Breast epithelium (tissue), 3 donors: ENCODE results near the gene RYR3.

ENCODE experiments used
- CTCF ChIP-seq, 3 donors: fragments of 450-650 bp; IDR thresholded peaks; one replicate each; pipeline ENCODE4 v1.5.1; 2016 to 2017; ENCODE audit warnings: antibody characterized with exemption in 3 of 3, mild to moderate bottlenecking in 3 of 3, moderate library complexity in 3 of 3
- POLR2A ChIP-seq: fragments of 450-650 bp; IDR thresholded peaks from one replicate; pipeline ENCODE4 v1.6.1; 2016; ENCODE audit warnings: antibody characterized with exemption, mild to moderate bottlenecking, moderate library complexity
- POLR2AphosphoS5 ChIP-seq, 3 donors: sonication (generic); formaldehyde crosslinking; IDR thresholded peaks; one replicate each; pipeline ENCODE4 v1.6.1; 2017; ENCODE audit warnings: antibody characterized with exemption in 3 of 3

DNA sequence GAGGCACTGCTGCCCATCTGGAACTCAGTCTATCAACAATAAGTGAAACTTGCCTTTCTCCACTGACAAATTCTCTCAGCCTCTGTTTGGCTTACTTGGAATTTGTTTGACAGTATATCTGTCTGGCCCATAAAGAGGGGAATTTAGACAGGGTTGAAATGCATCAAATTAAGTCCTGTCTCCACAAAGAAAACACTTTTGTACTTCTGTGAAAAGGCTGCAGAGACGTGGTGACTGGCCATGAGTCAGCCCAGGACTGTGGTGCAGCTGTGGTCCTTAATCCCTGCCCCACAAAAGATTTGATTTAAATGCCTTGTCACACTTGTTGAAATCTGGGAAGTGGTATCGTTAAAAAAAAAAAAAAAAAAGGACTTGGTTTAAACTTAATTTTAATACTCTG lies 47.5 kb downstream of the RYR3 start:
- TF ChIP-seq CTCF (IDR thresholded peaks at IDR 0.05) (no peak), POLR2A (no peak), POLR2AphosphoS5 (IDR thresholded peaks at IDR 0.05) (no peak)
